Measurements from ENCODE around the gene NATD1. TPM values are rescaled to one million over a fixed set of nuclear protein-coding genes. Genes with fewer than 3 reads are reported as not detected.

NATD1 gene
- total RNA-seq: 2.6 and 3.0 TPM in 2 replicates

DNA sequence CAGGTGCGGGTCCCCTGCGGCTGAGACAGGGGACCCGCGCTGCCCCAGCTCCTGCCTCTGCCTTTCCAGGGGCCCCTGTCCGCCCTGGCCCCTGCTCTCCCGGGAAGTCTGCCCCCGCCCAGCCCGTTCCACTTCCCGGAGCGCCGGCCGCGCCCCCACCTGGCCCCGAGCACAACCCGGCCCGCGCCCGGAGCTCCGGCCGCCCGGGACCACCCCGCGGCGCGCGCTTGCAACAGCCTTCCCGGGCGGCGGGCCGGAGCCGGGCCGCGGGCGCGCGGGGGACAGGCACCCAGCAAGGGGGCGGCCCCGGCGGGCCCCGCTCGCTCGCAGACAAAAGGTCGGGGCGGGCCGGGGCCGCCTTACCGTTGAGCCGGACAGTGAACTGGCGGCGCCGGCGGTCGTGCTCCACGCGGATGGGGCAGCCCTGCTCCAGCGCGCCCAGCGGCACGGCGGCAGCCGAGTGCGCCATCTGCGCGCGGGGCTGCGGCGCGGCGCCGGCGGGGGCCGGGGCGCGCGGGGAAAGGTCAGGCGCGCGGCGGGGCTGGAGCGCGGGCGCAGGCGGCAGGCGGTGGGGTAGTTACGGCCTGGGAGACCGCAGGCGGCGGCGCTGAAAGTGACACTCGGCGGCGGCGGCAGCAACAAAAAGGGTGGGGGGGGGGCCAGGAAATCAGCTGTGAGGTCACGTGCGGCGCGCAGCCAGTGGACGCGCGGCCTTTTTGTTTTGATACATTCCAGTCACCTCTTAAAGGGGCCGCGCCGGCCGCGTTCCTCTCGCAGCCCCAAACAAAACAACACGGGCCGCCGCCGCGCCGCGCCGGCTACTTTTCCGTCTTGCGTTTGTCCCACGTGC, at the start of gene NATD1:
TSS of gene NATD1 (minus strand) at position 615 of the 850 bp plus-strand sequence. CDS start at position 469, 146 bp downstream.
- TF ChIP-seq, protein P1, sequence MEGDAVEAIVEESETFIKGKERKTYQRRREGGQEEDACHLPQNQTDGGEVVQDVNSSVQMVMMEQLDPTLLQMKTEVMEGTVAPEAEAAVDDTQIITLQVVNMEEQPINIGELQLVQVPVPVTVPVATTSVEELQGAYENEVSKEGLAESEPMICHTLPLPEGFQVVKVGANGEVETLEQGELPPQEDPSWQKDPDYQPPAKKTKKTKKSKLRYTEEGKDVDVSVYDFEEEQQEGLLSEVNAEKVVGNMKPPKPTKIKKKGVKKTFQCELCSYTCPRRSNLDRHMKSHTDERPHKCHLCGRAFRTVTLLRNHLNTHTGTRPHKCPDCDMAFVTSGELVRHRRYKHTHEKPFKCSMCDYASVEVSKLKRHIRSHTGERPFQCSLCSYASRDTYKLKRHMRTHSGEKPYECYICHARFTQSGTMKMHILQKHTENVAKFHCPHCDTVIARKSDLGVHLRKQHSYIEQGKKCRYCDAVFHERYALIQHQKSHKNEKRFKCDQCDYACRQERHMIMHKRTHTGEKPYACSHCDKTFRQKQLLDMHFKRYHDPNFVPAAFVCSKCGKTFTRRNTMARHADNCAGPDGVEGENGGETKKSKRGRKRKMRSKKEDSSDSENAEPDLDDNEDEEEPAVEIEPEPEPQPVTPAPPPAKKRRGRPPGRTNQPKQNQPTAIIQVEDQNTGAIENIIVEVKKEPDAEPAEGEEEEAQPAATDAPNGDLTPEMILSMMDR (IDR thresholded peaks at IDR 0.05; ENCODE audit: insufficient read depth, low read depth, low read length): no peak
- DNase-seq (ENCODE audit: low read depth): peak; percentile 87
- peak within 1 kb of the TSS; percentile 66 for H3K4me3 ChIP-seq (ENCODE audit: low read depth, low read length)

DNA sequence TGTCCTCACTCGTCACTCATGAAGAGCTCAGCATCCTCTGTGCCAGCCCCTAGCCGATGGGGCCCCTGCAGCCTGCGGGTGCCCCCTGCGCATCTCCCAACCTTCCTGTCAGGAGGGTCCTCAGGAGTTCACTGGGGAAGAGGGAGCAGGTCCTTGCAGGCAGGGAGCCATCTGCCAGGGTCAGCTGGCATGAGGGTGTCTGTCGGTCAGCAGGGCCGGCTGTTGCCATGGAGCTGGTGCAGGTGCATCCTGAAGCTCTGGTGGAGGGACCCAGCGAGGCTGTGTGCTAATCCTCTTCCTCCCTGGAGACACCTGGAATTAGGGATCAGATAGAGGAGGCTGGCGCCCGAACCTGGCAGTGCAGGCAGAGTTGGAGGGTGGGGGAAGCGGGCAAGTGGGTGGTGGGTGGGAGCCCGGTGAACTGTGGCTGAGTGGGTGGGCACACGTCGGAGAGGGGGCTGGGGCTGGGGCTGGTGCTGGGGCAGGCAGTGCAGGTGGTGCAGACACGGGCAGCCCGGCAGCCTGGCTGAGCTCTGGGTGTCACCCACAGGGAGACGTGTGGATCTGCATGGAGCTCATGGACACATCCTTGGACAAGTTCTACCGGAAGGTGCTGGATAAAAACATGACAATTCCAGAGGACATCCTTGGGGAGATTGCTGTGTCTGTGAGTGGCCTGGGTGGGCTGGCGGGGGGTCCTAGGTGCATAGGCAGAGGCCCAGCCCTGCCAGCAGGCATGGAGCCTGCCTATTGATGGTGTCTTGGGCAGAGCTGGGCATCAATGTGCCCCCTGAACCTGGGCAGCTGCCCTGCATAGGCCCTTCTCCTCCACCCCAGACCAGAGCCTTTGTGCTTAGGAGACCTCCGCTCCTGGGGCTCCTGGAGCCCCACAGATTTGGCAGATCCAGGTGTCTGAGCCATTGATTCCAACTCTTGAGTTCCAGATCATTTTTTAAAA, 48.7 kb upstream of the NATD1 start:
- no peak for DNase-seq (ENCODE audit: low read depth)
- TF ChIP-seq, protein P1 (IDR thresholded peaks at IDR 0.05; ENCODE audit: insufficient read depth, low read depth, low read length): no peak
- H3K4me3 ChIP-seq (ENCODE audit: low read depth, low read length): no peak overlapping the region

GRCh38 chr17:21300601-21301571, 47.7 kb upstream of the NATD1 start:
- no peak overlapping the region for H3K4me3 ChIP-seq (ENCODE audit: low read depth, low read length)
- no peak for DNase-seq (ENCODE audit: low read depth)
- TF ChIP-seq, protein P1 (IDR thresholded peaks at IDR 0.05; ENCODE audit: insufficient read depth, low read depth, low read length): no peak

GRCh38 chr17:21299981-21300600, 46.9 kb upstream of the NATD1 start:
- no peak for DNase-seq (ENCODE audit: low read depth)
- no peak overlapping the region for H3K4me3 ChIP-seq (ENCODE audit: low read depth, low read length)
- TF ChIP-seq, protein P1 (IDR thresholded peaks at IDR 0.05; ENCODE audit: insufficient read depth, low read depth, low read length): no peak

- no peak overlapping the region for H3K4me3 ChIP-seq (ENCODE audit: low read depth, low read length)
- TF ChIP-seq, protein P1 (IDR thresholded peaks at IDR 0.05; ENCODE audit: insufficient read depth, low read depth, low read length): no peak
- DNase-seq (ENCODE audit: low read depth): no peak
Observed at GRCh38 chr17:21298983-21299519, 45.8 kb upstream of the NATD1 start.
